Measurements from ENCODE around the gene CAMSAP1.

The CAMSAP1 gene

DNA sequence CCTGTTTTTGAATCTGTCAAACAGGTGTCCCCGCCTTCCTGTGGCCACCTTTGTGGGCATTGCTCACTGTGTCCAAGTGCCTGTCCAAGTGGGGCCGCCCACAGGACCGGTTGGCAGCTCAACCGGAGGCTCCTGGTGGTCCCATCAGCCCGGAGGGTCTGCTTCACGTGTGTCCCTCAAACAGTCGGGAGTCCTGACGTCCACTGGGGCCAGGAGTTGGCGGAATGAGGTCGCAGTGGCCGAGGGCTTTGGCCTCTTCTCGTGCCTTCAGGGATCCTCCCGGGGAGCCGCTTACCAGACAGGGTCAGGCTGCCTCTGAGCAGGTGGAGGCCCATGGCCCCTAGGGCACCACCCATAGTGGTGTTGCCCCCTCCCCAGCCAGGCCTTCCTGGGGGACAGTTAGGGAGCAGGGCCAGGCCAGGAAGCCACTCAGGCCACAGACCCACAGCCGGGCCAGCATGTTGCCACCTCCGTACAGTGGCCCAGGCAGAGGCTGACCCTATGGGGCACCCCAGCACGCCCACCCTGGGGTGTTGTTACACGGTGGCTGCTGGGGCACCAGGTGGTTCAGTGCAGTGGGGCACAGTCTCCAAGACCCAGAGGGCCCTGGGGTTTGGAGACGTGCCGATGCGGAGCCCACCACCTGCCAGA lies 135.8 kb downstream of the CAMSAP1 start:
- no peak for DNase-seq

DNA sequence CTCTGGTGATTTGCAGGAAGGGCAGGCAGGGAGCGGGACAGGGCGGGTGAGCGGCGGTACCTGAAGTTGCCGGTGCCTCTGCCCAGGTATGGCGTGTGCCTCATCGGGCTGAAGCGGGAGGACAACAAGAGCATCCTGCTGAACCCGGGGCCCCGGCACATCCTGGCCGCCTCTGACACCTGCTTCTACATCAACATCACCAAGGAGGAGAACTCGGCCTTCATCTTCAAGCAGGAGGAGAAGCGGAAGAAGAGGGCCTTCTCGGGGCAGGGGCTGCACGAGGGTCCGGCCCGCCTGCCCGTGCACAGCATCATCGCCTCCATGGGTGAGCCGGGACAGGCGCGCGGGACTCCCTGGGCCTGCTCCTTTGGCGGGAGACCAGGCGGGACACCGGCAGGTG lies 136.6 kb downstream of the CAMSAP1 start:
- no peak for DNase-seq

- no peak for DNase-seq
These were observed 137.2 kb downstream of the CAMSAP1 start for GRCh38 chr9:135770203-135770535.

DNA sequence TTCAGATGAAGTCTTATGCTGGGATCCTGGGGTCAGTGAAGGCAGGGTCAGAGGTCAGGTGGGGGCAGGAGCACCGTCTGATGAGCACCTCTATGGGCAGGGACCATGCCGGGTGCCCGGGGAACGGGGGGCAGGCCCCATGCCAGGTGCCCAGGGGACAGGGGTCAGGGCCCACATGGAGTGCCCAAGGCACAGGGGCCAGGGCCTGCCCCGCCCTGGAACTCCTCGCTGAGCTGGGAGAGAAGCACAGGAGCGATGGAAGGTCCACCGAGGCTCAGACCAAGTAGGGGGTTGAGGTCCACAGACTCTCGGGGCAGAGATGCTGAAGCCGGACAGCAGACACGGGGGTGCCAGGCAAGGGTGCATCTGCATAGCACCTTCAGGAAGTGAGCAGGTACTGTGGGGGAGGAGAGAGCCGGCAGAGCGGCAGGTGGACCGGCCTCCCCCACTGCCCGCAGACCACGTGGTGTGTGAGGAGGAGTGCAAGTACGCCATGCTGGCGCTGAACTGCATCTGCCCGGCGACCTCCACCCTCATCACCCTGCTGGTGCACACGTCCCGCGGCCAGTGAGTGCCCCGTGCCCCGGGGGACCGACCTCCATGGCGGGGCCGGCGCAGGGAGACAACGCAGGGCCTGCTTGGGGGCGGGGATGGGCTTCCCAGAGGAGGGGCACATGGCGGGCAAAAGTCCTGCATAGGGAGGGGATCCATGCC lies 137.7 kb downstream of the CAMSAP1 start:
- DNase-seq: no peak

GRCh38 chr9:135768516-135769218 lies 138.7 kb downstream of the CAMSAP1 start:
- DNase-seq: no peak

DNA sequence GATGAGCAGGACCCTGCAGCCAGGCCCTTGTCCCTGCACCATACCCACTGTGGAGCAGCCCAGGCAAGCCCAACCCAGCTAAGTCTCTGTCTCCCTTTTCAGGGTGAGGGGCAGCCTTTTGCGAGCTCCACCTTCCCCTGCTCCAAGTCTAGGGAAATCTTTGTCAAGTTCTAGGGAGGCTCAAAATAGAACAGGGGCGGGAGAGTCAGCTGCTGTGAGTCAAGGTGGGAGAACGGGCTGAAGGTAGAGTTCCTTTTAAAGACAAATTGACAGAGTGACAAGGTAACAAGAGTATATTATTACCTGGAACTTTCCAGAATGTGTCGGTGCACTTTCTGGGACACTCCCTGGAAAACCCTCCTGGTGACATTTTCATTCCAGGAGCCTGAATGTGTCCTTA lies 140.6 kb downstream of the CAMSAP1 start:
- no peak for DNase-seq

- no peak for DNase-seq
These were observed 141.1 kb downstream of the CAMSAP1 start for GRCh38 chr9:135766251-135766650.

DNA sequence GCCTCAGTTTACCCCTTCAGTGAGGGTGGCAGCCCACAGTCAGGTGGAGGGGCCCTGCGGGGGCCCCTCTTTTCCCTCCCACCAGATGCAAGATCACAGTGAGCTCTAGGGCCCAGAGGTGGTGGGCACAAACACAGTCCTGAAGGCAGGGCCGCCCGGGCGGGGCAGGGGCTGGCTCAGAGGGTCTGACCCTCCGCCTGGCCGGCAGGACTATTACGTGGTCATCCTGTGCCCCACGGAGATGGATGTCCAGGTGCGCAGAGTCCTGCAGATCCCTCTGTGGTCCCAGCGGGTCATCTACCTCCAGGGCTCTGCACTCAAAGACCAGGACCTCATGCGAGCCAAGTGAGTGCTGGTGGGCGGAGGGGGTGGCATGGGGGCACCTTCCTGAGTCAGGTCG lies 141.9 kb downstream of the CAMSAP1 start:
- no peak for DNase-seq

GRCh38 chr9:135764731-135765130 lies 142.6 kb downstream of the CAMSAP1 start:
- DNase-seq: no peak

GRCh38 chr9:135763716-135764446 lies 143.5 kb downstream of the CAMSAP1 start:
- DNase-seq: no peak

DNA sequence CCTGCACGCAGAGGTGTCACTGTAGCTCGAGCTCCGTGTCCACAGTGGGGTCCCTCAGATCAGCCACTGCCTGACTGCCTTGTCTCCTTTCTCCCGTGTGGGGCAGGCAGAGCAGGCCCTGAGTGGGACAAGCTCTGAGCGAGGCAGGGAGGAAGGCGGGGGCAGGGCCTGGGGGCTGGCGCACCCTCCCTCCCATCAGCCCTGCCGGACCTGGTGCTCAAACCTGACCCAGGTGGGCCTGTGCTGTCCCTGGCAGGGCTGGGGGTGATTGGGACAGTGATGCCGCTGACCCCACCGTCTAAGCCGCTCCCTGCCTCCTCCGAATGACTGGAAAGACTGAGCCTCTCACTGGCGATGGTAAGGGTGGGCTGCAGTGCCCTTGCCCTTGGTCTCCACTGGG lies 144.4 kb downstream of the CAMSAP1 start:
- DNase-seq: no peak

DNA sequence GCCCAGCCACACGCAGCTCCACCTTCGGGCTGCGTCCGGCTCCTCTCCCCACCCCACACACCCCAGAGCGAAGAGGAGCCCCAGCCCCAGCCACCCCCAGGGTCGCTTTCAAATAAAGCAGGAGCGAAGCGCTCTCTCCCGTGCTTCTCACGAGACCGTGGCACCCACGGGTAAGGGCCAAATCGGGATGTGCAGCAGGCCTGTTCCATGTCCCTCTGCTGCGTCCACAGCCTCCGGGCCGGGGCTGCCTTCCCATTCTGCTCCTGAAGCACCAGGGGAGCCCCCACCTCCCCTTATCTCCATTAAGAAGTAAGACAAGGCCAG lies 145.5 kb downstream of the CAMSAP1 start:
- no peak for DNase-seq

DNA sequence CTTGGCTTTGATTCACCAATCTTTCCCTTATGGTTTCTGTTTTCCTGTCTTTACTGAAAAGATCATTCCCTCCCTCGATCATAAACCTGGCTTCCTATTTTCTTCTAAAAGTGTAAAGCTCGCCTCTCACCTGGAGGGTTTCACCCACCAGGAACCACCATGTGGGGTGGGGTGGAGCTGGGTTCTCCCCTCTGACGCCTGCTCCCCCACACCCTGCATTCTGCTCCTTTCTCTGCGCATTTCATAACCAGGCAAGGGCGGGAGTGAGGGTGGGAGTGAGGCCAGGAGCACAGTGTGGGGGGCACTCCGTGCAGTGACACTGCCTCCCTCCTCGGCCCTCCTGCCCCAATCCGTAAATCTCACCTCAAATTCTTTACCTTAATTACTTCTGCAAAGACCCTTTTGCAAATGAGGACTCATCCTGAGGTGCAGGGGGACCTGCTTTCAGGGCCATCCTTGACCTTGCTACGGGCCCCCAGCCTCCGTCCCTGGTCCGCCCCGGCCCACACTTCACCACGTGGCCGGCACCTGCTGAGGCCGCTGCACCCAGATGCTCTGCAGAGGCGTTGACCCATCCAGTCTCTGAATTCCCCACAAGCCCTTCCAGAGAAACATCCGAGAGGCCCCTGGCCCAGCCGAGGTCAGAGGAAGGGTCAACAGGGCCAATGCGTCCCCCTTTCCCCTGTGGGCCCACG lies 146.0 kb downstream of the CAMSAP1 start:
- DNase-seq: no peak

GRCh38 chr9:135760465-135760864 lies 146.9 kb downstream of the CAMSAP1 start:
- no peak for DNase-seq

GRCh38 chr9:135759676-135760300 lies 147.6 kb downstream of the CAMSAP1 start:
- DNase-seq: no peak

GRCh38 chr9:135758870-135759269 lies 148.5 kb downstream of the CAMSAP1 start:
- no peak for DNase-seq

Measured in NCI-H1694 (cell line).